A673 (cell line): ENCODE data around the gene PRKG1. TPM values are rescaled to one million over a fixed set of nuclear protein-coding genes. Genes with fewer than 3 reads are reported as not detected.

Experiments
- BruUV-seq: library from RNA; stranded (reverse); fragments of 400-500 nt; replicated peaks from 2 replicates; lab custom pipeline; 2021; lab: Mats Ljungman, UMichigan
- CTCF ChIA-PET: fragments of 300-600 bp; sonication (Branson Sonifier 250); formaldehyde crosslinking; loops from one replicate; lab custom pipeline; 2022; ENCODE audit warnings: antibody characterized with exemption; lab: Charles Lee
- POLR2A ChIA-PET: fragments of 300-600 bp; sonication (Branson Sonifier 250); formaldehyde crosslinking; loops from one replicate; lab custom pipeline; 2022; ENCODE audit warnings: antibody characterized with exemption; ENCODE audit not compliant: low non-redundant PET; lab: Charles Lee
- DNase-seq: peaks from one replicate; pipeline ENCODE4 v3.0.0-alpha.2; 2015; ENCODE audit warnings: low spot score
- H3K27ac ChIP-seq: fragments of 200-600 bp; sonication (generic); 2 replicates; pipeline ENCODE4 v1.5.1; 2016; ENCODE audit warnings: mixed run types, low read depth, mild to moderate bottlenecking, mixed read lengths, antibody characterized with exemption, low read length; ENCODE audit not compliant: poor library complexity, severe bottlenecking
- H3K27me3 ChIP-seq: fragments of 200-600 bp; sonication (generic); replicated peaks from 2 replicates; pipeline ENCODE4 v1.6.1; 2017; ENCODE audit warnings: mixed run types, low read depth, mild to moderate bottlenecking, mixed read lengths, antibody characterized with exemption, low read length; ENCODE audit not compliant: insufficient read depth, poor library complexity
- H3K36me3 ChIP-seq: fragments of 200-600 bp; sonication (generic); 2 replicates; pipeline ENCODE4 v1.6.1; 2016; ENCODE audit warnings: mixed run types, mild to moderate bottlenecking, mixed read lengths, antibody characterized with exemption, low read length; ENCODE audit not compliant: insufficient read depth, poor library complexity, severe bottlenecking
- H3K4me1 ChIP-seq: fragments of 200-600 bp; sonication (generic); 2 replicates; pipeline ENCODE4 v1.6.1; 2017; ENCODE audit warnings: mixed run types, mild to moderate bottlenecking, mixed read lengths, antibody characterized with exemption, low read length; ENCODE audit not compliant: insufficient read depth, poor library complexity, severe bottlenecking
- H3K4me3 ChIP-seq: fragments of 200-600 bp; sonication (generic); 2 replicates; pipeline ENCODE4 v1.5.1; 2016; ENCODE audit warnings: low read depth, mixed run types, mild to moderate bottlenecking, mixed read lengths, low read length; ENCODE audit not compliant: poor library complexity, severe bottlenecking
- H3K9me3 ChIP-seq: fragments of 200-600 bp; sonication (generic); 2 replicates; pipeline ENCODE4 v1.6.1; 2016; ENCODE audit warnings: mixed run types, low read depth, mild to moderate bottlenecking, mixed read lengths, antibody characterized with exemption, low read length; ENCODE audit not compliant: poor library complexity, severe bottlenecking
- EZH2 ChIP-seq: fragments of 200-600 bp; sonication (generic); IDR thresholded peaks from 2 replicates; pipeline ENCODE4 v1.6.1; 2017; ENCODE audit warnings: borderline replicate concordance, low read depth, mild to moderate bottlenecking, mixed read lengths, antibody characterized with exemption, low read length; ENCODE audit not compliant: poor library complexity, severe bottlenecking
- intact Hi-C: fragments of 100-400 bp; cut with micrococcal nuclease; formaldehyde crosslinking; loops from one replicate; pipeline ENCODE4 v1.10.0; 2022; ENCODE audit not compliant: unreplicated experiment
- total RNA-seq: library from RNA; stranded (reverse); gene quantifications from 2 replicates; pipeline ENCODE4 v1.2.3, GENCODE V29; 2021
- TF ChIP-seq, protein P1 (sequence below): fragments of 300-800, 200-600 bp; sonication (generic); conservative IDR thresholded peaks from 2 replicates; pipeline ENCODE4 v1.5.1; 2017; ENCODE audit warnings: low read depth, mild to moderate bottlenecking, antibody characterized with exemption, low read length, moderate library complexity, mixed read lengths

Gene PRKG1
- total RNA-seq, 1 experiment from 2014 or later, result 0.58 TPM

DNA sequence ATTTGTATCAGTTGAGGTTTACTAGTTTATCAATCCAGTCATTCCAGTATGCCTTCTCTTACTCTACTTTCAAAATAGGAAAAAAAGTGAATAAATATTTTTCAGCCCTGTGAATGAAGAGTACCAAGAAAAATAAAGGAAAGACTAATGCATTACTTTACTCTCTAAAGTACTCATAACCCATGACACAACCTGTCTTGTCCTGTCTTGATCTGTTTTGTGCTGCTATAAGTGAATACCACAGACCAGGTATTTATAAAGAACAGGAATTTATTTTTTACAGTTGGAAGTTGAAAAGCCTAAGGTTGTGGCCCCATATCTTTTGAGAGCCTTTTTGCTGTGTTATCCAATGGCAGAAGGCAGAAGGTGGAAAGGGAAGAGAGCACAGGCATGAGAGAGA, 1045.2 kb downstream of the PRKG1 start:
- intact Hi-C loops, result no loop called here
- Histone ChIP-seq H3K4me1 (no peaks in the 10 kb centered on the region), H3K9me3 (no peaks in the 10 kb centered on the region), H3K4me3 (no peak overlapping the region), H3K27ac (no peak overlapping the region), H3K36me3 (no peaks in the 10 kb centered on the region), H3K27me3 (no peaks in the 10 kb centered on the region)
- BruUV-seq, result no TSS peak
- ChIA-PET POLR2A (no interaction called here), CTCF (no interaction called here)
- TF ChIP-seq, protein P1, sequence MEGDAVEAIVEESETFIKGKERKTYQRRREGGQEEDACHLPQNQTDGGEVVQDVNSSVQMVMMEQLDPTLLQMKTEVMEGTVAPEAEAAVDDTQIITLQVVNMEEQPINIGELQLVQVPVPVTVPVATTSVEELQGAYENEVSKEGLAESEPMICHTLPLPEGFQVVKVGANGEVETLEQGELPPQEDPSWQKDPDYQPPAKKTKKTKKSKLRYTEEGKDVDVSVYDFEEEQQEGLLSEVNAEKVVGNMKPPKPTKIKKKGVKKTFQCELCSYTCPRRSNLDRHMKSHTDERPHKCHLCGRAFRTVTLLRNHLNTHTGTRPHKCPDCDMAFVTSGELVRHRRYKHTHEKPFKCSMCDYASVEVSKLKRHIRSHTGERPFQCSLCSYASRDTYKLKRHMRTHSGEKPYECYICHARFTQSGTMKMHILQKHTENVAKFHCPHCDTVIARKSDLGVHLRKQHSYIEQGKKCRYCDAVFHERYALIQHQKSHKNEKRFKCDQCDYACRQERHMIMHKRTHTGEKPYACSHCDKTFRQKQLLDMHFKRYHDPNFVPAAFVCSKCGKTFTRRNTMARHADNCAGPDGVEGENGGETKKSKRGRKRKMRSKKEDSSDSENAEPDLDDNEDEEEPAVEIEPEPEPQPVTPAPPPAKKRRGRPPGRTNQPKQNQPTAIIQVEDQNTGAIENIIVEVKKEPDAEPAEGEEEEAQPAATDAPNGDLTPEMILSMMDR, result no peak
- no peak for TF ChIP-seq EZH2
- DNase-seq, result no peak

DNA sequence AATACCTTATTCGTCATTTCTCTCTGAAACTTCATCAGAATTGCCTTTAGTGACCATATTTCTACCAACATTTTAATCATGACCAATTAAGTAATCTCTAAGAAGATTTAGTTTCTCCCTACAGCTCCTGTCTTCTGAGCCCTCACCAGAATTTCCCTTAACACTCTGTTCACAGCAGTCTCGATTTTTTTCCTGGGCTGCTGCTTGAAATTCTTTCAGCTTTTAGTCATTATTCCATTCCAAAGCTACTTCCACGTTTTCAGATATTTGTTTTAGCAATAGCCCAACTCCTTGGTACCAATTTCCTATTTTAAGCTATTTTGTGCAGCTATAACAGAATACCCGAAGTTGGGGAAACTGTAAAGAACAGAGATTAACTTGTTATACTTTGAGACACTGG, 1047.4 kb downstream of the PRKG1 start:
- no peak for DNase-seq
- TF ChIP-seq, protein P1, result no peak
- TF ChIP-seq EZH2, result no peak
- H3K27ac ChIP-seq, result no peak overlapping the region
- ChIA-PET CTCF (no interaction called here), POLR2A (no interaction called here)
- H3K4me3 ChIP-seq, result no peak overlapping the region
- no peaks in the 10 kb centered on the region for H3K9me3 ChIP-seq
- H3K27me3 ChIP-seq, result no peaks in the 10 kb centered on the region
- no peaks in the 10 kb centered on the region for H3K36me3 ChIP-seq
- no TSS peak for BruUV-seq
- intact Hi-C loops, result no loop called here
- H3K4me1 ChIP-seq, result no peaks in the 10 kb centered on the region

DNA sequence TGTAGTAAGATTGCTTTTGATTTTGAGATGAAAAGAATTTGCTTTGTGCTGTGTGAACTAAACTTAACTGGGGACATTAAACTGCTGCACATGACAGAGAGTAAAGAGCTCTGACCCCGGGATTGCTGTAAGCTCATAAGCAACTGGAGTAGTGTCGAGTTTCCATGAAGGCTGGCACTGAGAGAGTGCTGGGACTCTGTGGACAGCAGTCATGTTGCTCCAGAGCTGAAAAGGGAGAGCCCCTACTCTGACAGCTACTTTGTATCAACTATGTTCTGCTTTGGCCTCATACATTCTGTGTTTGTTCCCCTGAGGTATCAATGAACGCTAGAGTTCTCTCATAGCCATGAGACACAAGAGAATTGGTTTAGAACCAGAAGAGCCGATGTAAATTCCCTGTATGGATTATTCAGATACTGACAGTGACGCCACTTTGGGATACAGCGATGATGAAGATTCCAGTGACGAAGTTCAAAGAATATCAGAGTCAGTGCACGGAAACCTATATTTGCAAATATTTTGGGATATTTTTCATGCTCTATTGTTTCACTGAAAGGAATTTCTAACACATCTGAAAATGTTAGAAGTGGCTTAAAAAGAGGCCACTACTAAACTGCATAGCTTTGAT, 1053.9 kb downstream of the PRKG1 start:
- Histone ChIP-seq H3K4me3 (no peak overlapping the region), H3K36me3 (no peaks in the 10 kb centered on the region), H3K4me1 (no peaks in the 10 kb centered on the region), H3K27ac (no peak overlapping the region), H3K27me3 (no peaks in the 10 kb centered on the region), H3K9me3 (no peaks in the 10 kb centered on the region)
- ChIA-PET CTCF (no interaction called here), POLR2A (no interaction called here)
- TF ChIP-seq, protein P1, result no peak
- TF ChIP-seq EZH2, result no peak
- BruUV-seq, result no TSS peak
- no peak for DNase-seq
- intact Hi-C loops, result no loop called here
